Neuronal stem cell (in vitro differentiated cells): ENCODE measurements around the gene PGAP3.

Source experiments
- DNase-seq: peaks from one replicate; pipeline ENCODE4 v3.0.0-alpha.2; 2013; ENCODE audit warnings: low spot score
- H2AFZ ChIP-seq: one replicate; pipeline ENCODE4 v1.6.1; 2013; ENCODE audit warnings: mild to moderate bottlenecking, low read length, inconsistent platforms
- H2AK5ac ChIP-seq: 2 replicates; pipeline ENCODE4 v1.6.1; 2013; ENCODE audit warnings: low read depth, mild to moderate bottlenecking, inconsistent platforms, low read length, moderate library complexity, mixed read lengths
- H2BK120ac ChIP-seq: 2 replicates; pipeline ENCODE4 v1.6.1; 2013; ENCODE audit warnings: low read depth, mild to moderate bottlenecking, inconsistent platforms, low read length, moderate library complexity, mixed read lengths
- H2BK12ac ChIP-seq: one replicate; pipeline ENCODE4 v1.6.1; 2013; ENCODE audit warnings: low read length, inconsistent platforms
- H2BK15ac ChIP-seq: 2 replicates; pipeline ENCODE4 v1.6.1; 2013; ENCODE audit warnings: mild to moderate bottlenecking, low read length, inconsistent platforms, mixed read lengths
- H2BK5ac ChIP-seq: one replicate; pipeline ENCODE4 v1.6.1; 2013; ENCODE audit warnings: inconsistent platforms, mild to moderate bottlenecking, low read length, moderate library complexity
- H3K14ac ChIP-seq: one replicate; pipeline ENCODE4 v1.6.1; 2013; ENCODE audit warnings: low read length, inconsistent platforms
- H3K18ac ChIP-seq: 2 replicates; pipeline ENCODE4 v1.6.1; 2013; ENCODE audit warnings: low read length, inconsistent platforms
- H3K23ac ChIP-seq: 2 replicates; pipeline ENCODE4 v1.6.1; 2013; ENCODE audit warnings: low read depth, mild to moderate bottlenecking, mixed read lengths, low read length, inconsistent platforms; ENCODE audit not compliant: poor library complexity
- H3K27ac ChIP-seq: replicated peaks from 3 replicates; pipeline ENCODE4 v1.5.1; 2013; ENCODE audit warnings: low read length, inconsistent platforms
- H3K27me3 ChIP-seq, 3 experiments: 2 replicates each; pipeline ENCODE4 v1.6.1; 2013; ENCODE audit warnings: low read length in 3 of 3, mild to moderate bottlenecking in 2 of 3, inconsistent platforms in 1 of 3, low read depth in 1 of 3, mixed read lengths in 1 of 3, moderate library complexity in 1 of 3; ENCODE audit not compliant: control insufficient read depth in 3 of 3, insufficient read depth in 3 of 3
- H3K36me3 ChIP-seq, 2 donors: replicated peaks in 1 of 2; 2 replicates each; pipeline ENCODE4 v1.6.1; 2013; ENCODE audit warnings: low read length in 2 of 2; ENCODE audit not compliant: control insufficient read depth in 2 of 2, insufficient read depth in 2 of 2
- H3K4ac ChIP-seq: 2 replicates; pipeline ENCODE4 v1.6.1; 2013; ENCODE audit warnings: inconsistent platforms, mild to moderate bottlenecking, low read length, moderate library complexity
- H3K4me1 ChIP-seq, 2 donors: 1 replicate in 1 of 2; 2 replicates in 1 of 2; pipeline ENCODE4 v1.6.1; 2013; ENCODE audit warnings: low read length in 2 of 2, low read depth in 1 of 2; ENCODE audit not compliant: control insufficient read depth in 2 of 2, insufficient read depth in 1 of 2
- H3K4me2 ChIP-seq: one replicate; pipeline ENCODE4 v1.6.1; 2013; ENCODE audit warnings: mild to moderate bottlenecking, low read length, inconsistent platforms; ENCODE audit not compliant: insufficient read depth, poor library complexity, severe bottlenecking
- H3K4me3 ChIP-seq, 2 donors: 2 replicates each; pipeline ENCODE4 v1.5.1; 2013; ENCODE audit warnings: low read length in 2 of 2, mild to moderate bottlenecking in 2 of 2, inconsistent platforms in 1 of 2, moderate library complexity in 1 of 2
- H3K79me1 ChIP-seq: one replicate; pipeline ENCODE4 v1.6.1; 2013; ENCODE audit warnings: low read depth, mild to moderate bottlenecking, inconsistent platforms, low read length, moderate library complexity
- H3K9ac ChIP-seq: one replicate; pipeline ENCODE4 v1.6.1; 2013; ENCODE audit warnings: mild to moderate bottlenecking, low read depth, low read length, inconsistent platforms; ENCODE audit not compliant: poor library complexity
- H3K9me3 ChIP-seq, 2 donors: replicated peaks in 1 of 2; 2 replicates each; pipeline versions ENCODE3 to v1.6.1; 2013; ENCODE audit warnings: low read length in 2 of 2, mild to moderate bottlenecking in 2 of 2, inconsistent platforms in 1 of 2, low read depth in 1 of 2, mixed read lengths in 1 of 2, moderate library complexity in 1 of 2; ENCODE audit not compliant: control insufficient read depth in 2 of 2, insufficient read depth in 1 of 2
- H4K8ac ChIP-seq: one replicate; pipeline ENCODE4 v1.6.1; 2013; ENCODE audit warnings: low read depth, mild to moderate bottlenecking, inconsistent platforms, low read length, moderate library complexity
- H4K91ac ChIP-seq: one replicate; pipeline ENCODE4 v1.6.1; 2013; ENCODE audit warnings: low read length, low read depth, mild to moderate bottlenecking, inconsistent platforms; ENCODE audit not compliant: poor library complexity
- WGBS, 2 donors: extraction: QIAGEN DNeasy Blood & Tissue Kit; methylation state at CpG; one replicate each; pipeline ENCODE4 v1.1.7; 2013; ENCODE audit warnings: missing lambda C conversion rate in 2 of 2, mixed read lengths in 1 of 2; ENCODE audit not compliant: insufficient read length in 2 of 2, insufficient replicate concordance in 1 of 2; ENCODE audit errors: extremely low coverage in 2 of 2; 5-methylcytosine and 5-hydroxymethylcytosine counted together

PGAP3 gene

DNA sequence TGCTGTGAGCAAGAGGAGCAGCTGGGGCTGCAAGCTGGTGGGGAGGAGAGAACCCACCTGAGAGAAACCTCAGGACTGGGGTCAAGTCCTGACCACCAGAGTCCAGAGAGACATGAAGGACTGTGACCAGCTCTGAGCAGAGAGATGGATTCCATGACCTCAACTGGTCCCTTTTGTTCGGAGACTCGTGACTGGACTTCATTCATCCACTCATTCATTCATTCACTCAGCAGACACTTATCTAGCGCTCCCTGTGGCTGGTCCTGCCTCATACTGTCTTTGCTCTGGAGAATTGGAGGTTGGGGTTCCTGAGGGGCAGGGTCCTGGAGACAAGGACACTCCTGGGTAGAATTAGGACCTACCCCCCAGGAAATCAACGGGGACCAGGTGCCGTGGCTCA lies 16.1 kb upstream of the PGAP3 start:
- Histone ChIP-seq H3K9me3 (no peaks in the 10 kb centered on the region), H3K4me1 (peaks cover 10 to 34% of the 10 kb centered on the region in 2 donors), H2BK120ac (no peak overlapping the region), H3K23ac (no peak overlapping the region), H4K91ac (no peak overlapping the region), H3K4me2 (no peak overlapping the region), H2AFZ (no peak overlapping the region), H2BK15ac (no peak overlapping the region), H3K27ac (no peak overlapping the region), H3K14ac (no peak overlapping the region), H2BK5ac (no peak overlapping the region), H3K4ac (no peak overlapping the region), H3K18ac (no peak overlapping the region), H3K9ac (no peak overlapping the region), H4K8ac (no peak overlapping the region), H3K27me3 (no peaks in the 10 kb centered on the region), H2BK12ac (no peak overlapping the region), H2AK5ac (no peak overlapping the region), H3K36me3 (peaks cover 20 to 46% of the 10 kb centered on the region in 2 donors), H3K79me1 (peaks cover 23% of the 10 kb centered on the region), H3K4me3 (no peak overlapping the region)
- WGBS, 2 donors = no CpG with 5 or more reads among the region's 5 CpGs
- no peak for DNase-seq

- Histone ChIP-seq H3K23ac (no peak overlapping the region), H3K27me3 (no peaks in the 10 kb centered on the region), H2BK120ac (no peak overlapping the region), H2AK5ac (peak overlapping the region; percentile 35), H4K91ac (no peak overlapping the region), H2BK15ac (no peak overlapping the region), H3K9me3 (no peaks in the 10 kb centered on the region), H4K8ac (no peak overlapping the region), H3K4me3 (no peak overlapping the region), H3K18ac (peak overlapping the region; percentile 85), H3K9ac (peak overlapping the region; percentile 46), H2BK12ac (no peak overlapping the region), H3K4me2 (no peak overlapping the region), H3K4ac (no peak overlapping the region), H3K36me3 (peaks cover 13 to 39% of the 10 kb centered on the region in 2 donors), H3K14ac (no peak overlapping the region), H2BK5ac (peak overlapping the region; percentile 0), H2AFZ (no peak overlapping the region), H3K27ac (peak overlapping the region; percentile 26), H3K79me1 (peaks cover 23% of the 10 kb centered on the region), H3K4me1 (peaks cover 10 to 34% of the 10 kb centered on the region in 2 donors)
- WGBS, 2 donors = no CpG with 5 or more reads among the region's 12 CpGs
- no peak for DNase-seq
Measured at GRCh38 chr17:39702901-39703893, 15.3 kb upstream of the PGAP3 start.

- Histone ChIP-seq H4K91ac (no peak overlapping the region), H3K18ac (no peak overlapping the region), H3K27me3 (no peaks in the 10 kb centered on the region), H2BK15ac (no peak overlapping the region), H3K79me1 (peaks cover 22% of the 10 kb centered on the region), H3K14ac (no peak overlapping the region), H3K4ac (no peak overlapping the region), H3K27ac (peak overlapping the region; percentile 5), H2BK120ac (no peak overlapping the region), H4K8ac (no peak overlapping the region), H3K9ac (no peak overlapping the region), H2AK5ac (no peak overlapping the region), H2BK5ac (no peak overlapping the region), H3K4me3 (peak overlapping the region in 1 of 2 donors; percentile 80), H2AFZ (no peak overlapping the region), H3K4me1 (peaks cover 10 to 34% of the 10 kb centered on the region in 2 donors), H3K23ac (no peak overlapping the region), H3K36me3 (peaks cover 4 to 26% of the 10 kb centered on the region in 2 donors), H3K4me2 (no peak overlapping the region), H2BK12ac (no peak overlapping the region), H3K9me3 (no peaks in the 10 kb centered on the region)
- no peak for DNase-seq
- no CpG with 5 or more reads among the region's 4 CpGs for WGBS, 2 donors
Measured at GRCh38 chr17:39701784-39702422, 14.0 kb upstream of the PGAP3 start.
